ENCODE results near the gene PDE3B. TPM values are rescaled to one million over a fixed set of nuclear protein-coding genes. Genes with fewer than 3 reads are reported as not detected.
"Not testable (repeated sequence)": the region's sequence is repeated elsewhere in the genome, so short reads cannot be mapped to it uniquely, and the experiment has no call there.

PDE3B gene
- polyA plus RNA-seq, 1 experiment = 0.10 TPM

- Histone ChIP-seq H3K9me3 (ENCODE audit: control insufficient read depth, insufficient read depth, low read length) (no peaks in the 10 kb centered on the region), H3K27me3 (ENCODE audit: control insufficient read depth, insufficient read depth, low read length) (no peaks in the 10 kb centered on the region), H3K4me3 (ENCODE audit: low read depth, low read length) (no peak overlapping the region), H3K27ac (ENCODE audit: low read depth, low read length) (no peak overlapping the region)
- CTCF ChIA-PET = no interaction called here
- DNase-seq (ENCODE audit: low read depth, low spot score) = no peak
- POLR2A ChIA-PET = no interaction called here
- no peak for TF ChIP-seq CTCF (IDR thresholded peaks at IDR 0.05; ENCODE audit: low read depth, low read length)
These were observed 214.8 kb downstream of the PDE3B start for GRCh38 chr11:14858404-14858803.

- Histone ChIP-seq H3K4me3 (ENCODE audit: low read depth, low read length) (no peak overlapping the region), H3K27me3 (ENCODE audit: control insufficient read depth, insufficient read depth, low read length) (no peaks in the 10 kb centered on the region), H3K27ac (ENCODE audit: low read depth, low read length) (no peak overlapping the region), H3K9me3 (ENCODE audit: control insufficient read depth, insufficient read depth, low read length) (no peaks in the 10 kb centered on the region)
- ChIA-PET POLR2A (no interaction called here), CTCF (interaction anchor here (0.6 to 1.7 kb wide), 3 partner anchors 48 to 753 kb away, joined by 3 to 5 read pairs (median 4); no protein-coding TSS in a partner anchor)
- TF ChIP-seq CTCF (IDR thresholded peaks at IDR 0.05; ENCODE audit: low read depth, low read length) = no peak
- no peak for DNase-seq (ENCODE audit: low read depth, low spot score)
These were observed 216.9 kb downstream of the PDE3B start for GRCh38 chr11:14860511-14860910.

- Histone ChIP-seq H3K27ac (ENCODE audit: low read depth, low read length) (no peak overlapping the region), H3K27me3 (ENCODE audit: control insufficient read depth, insufficient read depth, low read length) (no peaks in the 10 kb centered on the region), H3K4me3 (ENCODE audit: low read depth, low read length) (no peak overlapping the region), H3K9me3 (ENCODE audit: control insufficient read depth, insufficient read depth, low read length) (no peaks in the 10 kb centered on the region)
- no peak for DNase-seq (ENCODE audit: low read depth, low spot score)
- ChIA-PET POLR2A (no interaction called here), CTCF (interaction anchor here (1.7 kb wide), 1 partner anchor 47 kb away, joined by 5 read pairs; no protein-coding TSS in a partner anchor)
- no peak for TF ChIP-seq CTCF (IDR thresholded peaks at IDR 0.05; ENCODE audit: low read depth, low read length)
These were observed 218.1 kb downstream of the PDE3B start for GRCh38 chr11:14861680-14862079.

GRCh38 chr11:14863775-14864174 lies 220.2 kb downstream of the PDE3B start:
- CTCF ChIA-PET; H3K27me3 ChIP-seq (ENCODE audit: control insufficient read depth, insufficient read depth, low read length); H3K9me3 ChIP-seq (ENCODE audit: control insufficient read depth, insufficient read depth, low read length); DNase-seq (ENCODE audit: low read depth, low spot score); POLR2A ChIA-PET; H3K4me3 ChIP-seq (ENCODE audit: low read depth, low read length); H3K27ac ChIP-seq (ENCODE audit: low read depth, low read length): not testable (repeated sequence)

GRCh38 chr11:14872032-14872431 lies 228.4 kb downstream of the PDE3B start:
- Histone ChIP-seq H3K27me3 (ENCODE audit: control insufficient read depth, insufficient read depth, low read length) (no peaks in the 10 kb centered on the region), H3K9me3 (ENCODE audit: control insufficient read depth, insufficient read depth, low read length) (no peaks in the 10 kb centered on the region), H3K27ac (ENCODE audit: low read depth, low read length) (no peak overlapping the region), H3K4me3 (ENCODE audit: low read depth, low read length) (no peak overlapping the region)
- no peak for DNase-seq (ENCODE audit: low read depth, low spot score)
- CTCF ChIA-PET = no interaction called here
- no peak for TF ChIP-seq CTCF (IDR thresholded peaks at IDR 0.05; ENCODE audit: low read depth, low read length)
- POLR2A ChIA-PET = no interaction called here

- Histone ChIP-seq H3K27me3 (ENCODE audit: control insufficient read depth, insufficient read depth, low read length) (no peaks in the 10 kb centered on the region), H3K9me3 (ENCODE audit: control insufficient read depth, insufficient read depth, low read length) (no peaks in the 10 kb centered on the region), H3K27ac (ENCODE audit: low read depth, low read length) (no peak overlapping the region), H3K4me3 (ENCODE audit: low read depth, low read length) (no peak overlapping the region)
- POLR2A ChIA-PET = no interaction called here
- no peak for TF ChIP-seq CTCF (IDR thresholded peaks at IDR 0.05; ENCODE audit: low read depth, low read length)
- no peak for DNase-seq (ENCODE audit: low read depth, low spot score)
- CTCF ChIA-PET = interaction anchor here (1.4 kb wide), 1 partner anchor 101 kb away, joined by 3 read pairs; no protein-coding TSS in a partner anchor
These were observed 230.0 kb downstream of the PDE3B start for GRCh38 chr11:14873632-14874031.
